Karpas-422 (cell line): Measurements from ENCODE around the gene TGFB2. TPM values are rescaled to one million over a fixed set of nuclear protein-coding genes. Genes with fewer than 3 reads are reported as not detected.

Experiments
- DNase-seq: peaks from one replicate; pipeline ENCODE4 v3.0.0-alpha.2; 2015
- H2AFZ ChIP-seq: fragments of 200-600 bp; sonication (generic); 2 replicates; pipeline ENCODE4 v1.6.1; 2014; ENCODE audit warnings: antibody characterized with exemption, low read length, mixed read lengths
- H3K27ac ChIP-seq: fragments of 200-600 bp; sonication (generic); 2 replicates; pipeline ENCODE4 v1.5.1; 2014; ENCODE audit warnings: mild to moderate bottlenecking, low read length, moderate library complexity
- H3K27me3 ChIP-seq: fragments of 200-600 bp; sonication (generic); 2 replicates; pipeline ENCODE4 v1.6.1; 2014; ENCODE audit warnings: low read length, mixed read lengths
- H3K36me3 ChIP-seq: fragments of 200-600 bp; sonication (generic); 2 replicates; pipeline ENCODE4 v1.6.1; 2014; ENCODE audit warnings: low read length, mixed read lengths; ENCODE audit not compliant: insufficient read depth
- H3K4me1 ChIP-seq: fragments of 200-600 bp; sonication (generic); 2 replicates; pipeline ENCODE4 v1.6.1; 2014; ENCODE audit warnings: mild to moderate bottlenecking, low read length, mixed read lengths
- H3K4me2 ChIP-seq: fragments of 200-600 bp; sonication (generic); 2 replicates; pipeline ENCODE4 v1.6.1; 2014; ENCODE audit warnings: low read length, low read depth, mild to moderate bottlenecking; ENCODE audit not compliant: poor library complexity, severe bottlenecking
- H3K4me3 ChIP-seq: fragments of 200-600 bp; sonication (generic); 2 replicates; pipeline ENCODE4 v1.5.1; 2014; ENCODE audit warnings: mild to moderate bottlenecking, antibody characterized with exemption, low read length, mixed read lengths
- H3K79me2 ChIP-seq: fragments of 200-600 bp; sonication (generic); 2 replicates; pipeline ENCODE4 v1.6.1; 2014; ENCODE audit warnings: mild to moderate bottlenecking, low read length, mixed read lengths
- H3K9ac ChIP-seq: fragments of 200-600 bp; sonication (generic); 2 replicates; pipeline ENCODE4 v1.6.0; 2014; ENCODE audit warnings: low read length
- H3K9me2 ChIP-seq: fragments of 200-600 bp; sonication (generic), shearing (Covaris generic); replicated peaks from 2 replicates; pipeline ENCODE4 v1.6.0; 2014; ENCODE audit warnings: mild to moderate bottlenecking, low read length, moderate library complexity; ENCODE audit not compliant: insufficient read depth
- H3K9me3 ChIP-seq: fragments of 300-700, 200-600 bp; sonication (generic); 2 replicates; pipeline ENCODE4 v1.6.1; 2014; ENCODE audit warnings: low read length, mixed read lengths
- H4K20me1 ChIP-seq: fragments of 200-600 bp; sonication (generic); 2 replicates; pipeline ENCODE4 v1.6.1; 2014; ENCODE audit warnings: mild to moderate bottlenecking, antibody characterized with exemption, low read length, low read depth; ENCODE audit not compliant: insufficient read depth
- total RNA-seq: library from RNA; depleted of rRNA; stranded (reverse); fragments of >200 nt; shearing (Covaris generic); gene quantifications from 2 replicates; pipeline ENCODE4 v1.2.3, GENCODE V29; 2014; ENCODE audit warnings: low replicate concordance

Gene TGFB2
- total RNA-seq, 1 experiment from 2014 or later = not detected

DNA sequence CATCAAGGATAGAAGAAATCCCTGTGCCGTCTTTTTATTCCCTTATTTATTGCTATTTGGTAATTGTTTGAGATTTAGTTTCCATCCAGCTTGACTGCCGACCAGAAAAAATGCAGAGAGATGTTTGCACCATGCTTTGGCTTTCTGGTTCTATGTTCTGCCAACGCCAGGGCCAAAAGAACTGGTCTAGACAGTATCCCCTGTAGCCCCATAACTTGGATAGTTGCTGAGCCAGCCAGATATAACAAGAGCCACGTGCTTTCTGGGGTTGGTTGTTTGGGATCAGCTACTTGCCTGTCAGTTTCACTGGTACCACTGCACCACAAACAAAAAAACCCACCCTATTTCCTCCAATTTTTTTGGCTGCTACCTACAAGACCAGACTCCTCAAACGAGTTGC is 99.0 kb downstream of the TGFB2 start:
- H3K27me3 ChIP-seq = no peaks in the 10 kb centered on the region
- no peak overlapping the region for H2AFZ ChIP-seq
- H3K4me2 ChIP-seq = no peak overlapping the region
- no peak overlapping the region for H3K4me3 ChIP-seq
- H3K9ac ChIP-seq = no peak overlapping the region
- H3K79me2 ChIP-seq = no peaks in the 10 kb centered on the region
- no peaks in the 10 kb centered on the region for H3K36me3 ChIP-seq
- no peaks in the 10 kb centered on the region for H3K4me1 ChIP-seq
- no peak for DNase-seq
- no peak overlapping the region for H3K27ac ChIP-seq
- no peaks in the 10 kb centered on the region for H4K20me1 ChIP-seq
- no peaks in the 10 kb centered on the region for H3K9me2 ChIP-seq
- no peaks in the 10 kb centered on the region for H3K9me3 ChIP-seq

DNA sequence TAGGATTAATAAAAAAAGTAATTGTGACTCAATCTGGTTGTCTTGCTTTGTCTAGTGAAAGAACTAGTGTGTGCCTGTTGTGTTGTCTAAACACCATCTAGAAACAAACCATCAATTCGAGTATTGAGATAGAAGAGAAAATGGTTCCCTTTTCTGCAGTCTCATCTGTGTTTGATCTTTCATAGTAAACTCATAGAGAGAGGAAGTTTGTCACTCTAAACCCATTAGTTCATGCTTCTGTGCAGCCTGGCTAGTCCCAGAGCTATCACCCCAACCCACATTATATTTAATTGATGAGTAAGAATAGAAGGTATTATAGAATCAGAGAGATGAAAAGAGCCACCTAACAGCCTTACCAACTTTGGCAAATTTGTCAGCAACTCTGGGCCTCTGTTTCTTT is 99.5 kb downstream of the TGFB2 start:
- H3K9ac ChIP-seq = no peak overlapping the region
- no peak overlapping the region for H3K27ac ChIP-seq
- H3K4me1 ChIP-seq = no peaks in the 10 kb centered on the region
- H3K4me3 ChIP-seq = no peak overlapping the region
- H3K79me2 ChIP-seq = no peaks in the 10 kb centered on the region
- no peak for DNase-seq
- no peaks in the 10 kb centered on the region for H3K9me3 ChIP-seq
- H3K27me3 ChIP-seq = no peaks in the 10 kb centered on the region
- H3K9me2 ChIP-seq = no peaks in the 10 kb centered on the region
- no peaks in the 10 kb centered on the region for H4K20me1 ChIP-seq
- H3K36me3 ChIP-seq = no peaks in the 10 kb centered on the region
- no peak overlapping the region for H2AFZ ChIP-seq
- H3K4me2 ChIP-seq = no peak overlapping the region

DNA sequence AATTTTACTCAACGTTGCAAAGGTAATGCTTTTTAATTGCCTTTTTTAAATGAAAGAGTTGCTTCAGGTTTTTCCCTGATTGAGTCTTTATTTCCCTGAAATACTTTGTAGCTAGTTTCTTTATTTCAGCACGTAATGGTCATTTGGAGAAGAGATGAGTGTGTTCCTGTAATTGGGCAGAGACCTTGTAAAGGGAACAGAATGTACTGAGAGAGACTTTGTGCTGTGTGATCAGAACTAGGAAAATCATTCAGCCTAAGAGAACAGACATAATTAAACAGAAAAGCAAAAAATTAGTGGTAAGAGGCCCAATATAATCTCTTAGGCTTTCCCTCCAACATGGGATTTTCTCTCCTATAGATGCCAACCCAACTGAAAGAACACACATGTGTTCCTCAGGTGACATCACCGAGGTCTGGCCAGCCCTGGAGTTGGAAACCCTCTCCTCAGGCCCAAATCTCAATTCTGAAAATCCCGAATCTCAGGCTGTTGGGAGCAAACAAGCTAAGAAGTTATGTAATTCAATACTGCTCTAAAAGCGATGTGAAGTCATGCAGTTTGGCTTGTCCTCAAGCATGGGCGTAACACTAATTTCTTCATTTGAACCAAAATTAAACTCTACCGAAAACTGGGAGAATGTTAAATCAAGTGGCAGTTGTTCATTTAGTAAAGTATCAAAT is 102.0 kb downstream of the TGFB2 start:
- no peaks in the 10 kb centered on the region for H3K4me1 ChIP-seq
- no peak for DNase-seq

DNA sequence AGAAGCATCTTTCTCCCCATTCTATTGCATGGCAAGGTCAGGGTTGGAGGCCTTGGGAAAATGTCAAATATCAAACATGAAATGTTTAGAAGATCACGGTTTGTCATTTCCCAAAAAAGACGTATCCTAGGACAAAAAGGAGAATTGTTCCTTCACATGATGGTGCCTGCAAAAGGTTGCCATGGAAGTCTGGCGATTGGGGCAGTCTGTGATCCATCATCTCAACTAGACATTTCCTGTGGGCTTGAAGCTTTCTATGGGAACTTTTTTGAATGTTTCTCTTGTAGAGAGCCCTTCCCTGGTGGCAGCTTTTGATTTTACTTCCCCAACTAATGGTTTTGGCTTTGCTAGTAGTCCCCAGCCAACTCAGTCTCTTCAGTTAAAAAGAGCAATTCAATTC is 106.3 kb downstream of the TGFB2 start:
- Histone ChIP-seq H3K36me3 (no peaks in the 10 kb centered on the region), H3K4me3 (no peak overlapping the region), H2AFZ (no peak overlapping the region), H3K79me2 (no peaks in the 10 kb centered on the region), H3K27ac (no peak overlapping the region), H3K4me1 (no peaks in the 10 kb centered on the region), H4K20me1 (no peaks in the 10 kb centered on the region), H3K4me2 (no peak overlapping the region), H3K9ac (no peak overlapping the region), H3K9me3 (no peaks in the 10 kb centered on the region), H3K9me2 (no peaks in the 10 kb centered on the region), H3K27me3 (no peaks in the 10 kb centered on the region)
- no peak for DNase-seq

More for the DNA sequence above, 102.0 kb downstream of the TGFB2 start:
- Histone ChIP-seq H3K27me3 (no peaks in the 10 kb centered on the region), H3K27ac (no peak overlapping the region), H3K79me2 (no peaks in the 10 kb centered on the region), H2AFZ (no peak overlapping the region), H4K20me1 (no peaks in the 10 kb centered on the region), H3K36me3 (no peaks in the 10 kb centered on the region), H3K9ac (no peak overlapping the region), H3K4me3 (no peak overlapping the region), H3K9me2 (no peaks in the 10 kb centered on the region), H3K4me2 (no peak overlapping the region), H3K9me3 (no peaks in the 10 kb centered on the region)

DNA sequence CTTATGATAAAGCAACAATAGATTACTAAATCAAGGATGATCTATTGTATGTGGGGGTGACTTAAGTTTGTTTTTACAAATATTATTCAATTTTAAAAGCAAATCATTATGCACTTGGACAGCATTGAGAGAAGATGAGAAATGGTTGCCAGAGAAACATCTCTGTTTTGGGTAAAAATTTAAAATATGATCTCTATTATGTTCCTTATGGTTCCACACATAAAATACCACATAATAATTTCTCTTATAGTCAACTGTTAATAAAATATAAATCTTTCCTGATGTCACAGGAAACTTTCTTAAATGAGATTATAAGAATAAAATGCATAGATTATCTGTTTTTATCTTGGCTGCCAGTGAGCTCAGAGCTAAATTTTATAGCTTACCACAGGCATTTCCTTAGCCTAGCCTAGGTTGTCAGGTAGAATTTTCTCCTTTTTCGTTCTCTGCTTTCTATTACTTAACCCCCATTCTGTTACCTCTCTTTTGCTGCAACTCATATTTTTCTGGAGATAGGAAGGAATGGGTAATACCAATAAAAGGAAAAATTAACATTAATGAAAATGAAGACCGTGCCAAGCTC is 109.7 kb downstream of the TGFB2 start:
- no peaks in the 10 kb centered on the region for H3K9me2 ChIP-seq
- H3K36me3 ChIP-seq = no peaks in the 10 kb centered on the region
- H3K4me2 ChIP-seq = no peak overlapping the region
- no peaks in the 10 kb centered on the region for H4K20me1 ChIP-seq
- no peaks in the 10 kb centered on the region for H3K79me2 ChIP-seq
- no peaks in the 10 kb centered on the region for H3K4me1 ChIP-seq
- no peak for DNase-seq
- H3K9ac ChIP-seq = no peak overlapping the region
- H3K27me3 ChIP-seq = no peaks in the 10 kb centered on the region
- H3K27ac ChIP-seq = no peak overlapping the region
- H3K4me3 ChIP-seq = no peak overlapping the region
- no peaks in the 10 kb centered on the region for H3K9me3 ChIP-seq
- H2AFZ ChIP-seq = no peak overlapping the region

DNA sequence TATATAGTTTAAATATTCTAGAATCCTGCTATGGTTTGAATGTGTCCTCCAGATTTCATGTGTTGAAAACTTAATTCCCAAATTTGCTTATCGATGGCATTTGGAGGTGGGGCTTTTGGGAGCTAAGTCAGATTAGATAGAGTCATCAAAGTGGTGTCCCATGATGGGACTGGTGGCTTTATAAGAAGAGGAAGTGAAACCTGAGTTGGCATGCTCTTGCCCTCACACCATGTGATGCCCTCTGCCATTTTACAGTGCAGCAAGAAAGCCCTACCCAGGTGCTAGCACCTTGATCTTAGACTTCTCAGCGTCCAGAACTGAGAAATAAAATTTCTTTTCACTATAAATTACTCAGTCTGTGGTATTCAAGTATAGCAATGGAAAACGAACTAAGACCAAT is 111.3 kb downstream of the TGFB2 start:
- no peaks in the 10 kb centered on the region for H3K4me1 ChIP-seq
- peak; percentile 72 for DNase-seq
- H3K27ac ChIP-seq = no peak overlapping the region

DNA sequence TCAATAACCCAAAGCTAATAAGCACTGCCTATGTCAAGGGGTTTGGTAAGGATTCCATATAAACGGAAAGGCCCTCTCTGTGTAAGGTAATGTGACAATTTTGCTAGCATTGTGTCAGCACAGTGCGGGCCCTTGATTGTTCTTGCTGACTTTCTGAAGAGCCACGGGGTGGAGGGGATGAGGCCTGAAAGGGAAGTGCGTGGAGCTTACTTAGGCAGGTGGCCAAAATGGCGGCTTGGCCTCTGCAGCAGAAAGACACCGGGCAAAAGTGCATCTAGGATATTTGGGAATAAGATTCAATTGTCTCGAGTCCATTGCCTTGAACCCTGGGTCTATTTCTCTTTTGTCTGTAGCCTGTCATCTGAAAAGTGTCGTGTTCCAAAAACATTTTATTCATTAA is 114.3 kb downstream of the TGFB2 start:
- Histone ChIP-seq H3K9ac (no peak overlapping the region), H3K4me2 (no peak overlapping the region)

More for the DNA sequence above, 111.3 kb downstream of the TGFB2 start:
- no peaks in the 10 kb centered on the region for H3K36me3 ChIP-seq
- no peaks in the 10 kb centered on the region for H3K79me2 ChIP-seq
- H3K27me3 ChIP-seq = no peaks in the 10 kb centered on the region
- H3K4me3 ChIP-seq = no peak overlapping the region
- no peaks in the 10 kb centered on the region for H4K20me1 ChIP-seq
- H3K4me2 ChIP-seq = no peak overlapping the region
- H3K9me2 ChIP-seq = no peaks in the 10 kb centered on the region
- no peak overlapping the region for H3K9ac ChIP-seq
- no peak overlapping the region for H2AFZ ChIP-seq
- no peaks in the 10 kb centered on the region for H3K9me3 ChIP-seq

DNA sequence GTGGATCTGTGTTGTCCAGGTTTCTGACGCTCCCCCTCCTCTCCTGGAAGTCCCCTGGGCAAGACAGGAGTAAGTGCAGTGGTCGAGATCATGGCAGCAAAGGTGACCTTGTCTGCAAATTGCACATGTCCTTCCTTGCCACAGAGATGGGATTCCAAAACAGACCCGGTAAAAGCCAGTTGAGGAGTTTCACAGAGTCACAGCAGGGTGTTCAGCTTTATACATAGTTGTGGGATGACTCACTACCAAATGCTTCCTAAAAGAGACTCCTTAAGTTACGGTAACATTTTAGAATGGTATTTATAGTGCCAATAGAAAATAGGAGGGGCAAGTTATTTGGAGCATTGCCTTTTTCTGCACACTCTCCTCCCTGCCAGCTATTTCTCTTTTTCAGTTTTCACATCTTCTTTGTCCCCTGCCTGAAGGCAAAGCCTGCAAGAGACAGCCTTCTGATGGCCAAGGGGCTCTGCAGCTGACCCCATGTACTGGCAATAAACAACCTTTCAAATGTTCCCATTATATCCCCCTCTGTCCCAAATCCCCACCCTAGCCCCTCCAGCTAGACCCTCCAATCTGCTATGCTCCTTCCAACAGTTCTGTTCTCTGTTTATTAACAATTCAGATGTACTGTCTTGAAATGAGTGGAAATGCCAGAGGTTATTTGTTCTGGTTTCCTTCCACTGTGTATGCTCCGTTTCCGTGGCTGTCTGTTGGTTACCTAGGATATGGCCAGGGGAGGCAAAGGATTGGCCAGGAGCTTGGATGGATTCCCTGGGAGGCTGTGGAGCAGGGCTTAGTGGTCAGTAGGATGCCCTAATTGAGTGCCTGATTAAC is 115.0 kb downstream of the TGFB2 start:
- no peak overlapping the region for H3K4me3 ChIP-seq
- no peaks in the 10 kb centered on the region for H3K9me3 ChIP-seq
- H2AFZ ChIP-seq = no peak overlapping the region
- DNase-seq = no peak
- H3K4me2 ChIP-seq = no peak overlapping the region
- no peaks in the 10 kb centered on the region for H3K4me1 ChIP-seq
- H3K36me3 ChIP-seq = no peaks in the 10 kb centered on the region
- no peaks in the 10 kb centered on the region for H3K9me2 ChIP-seq
- no peaks in the 10 kb centered on the region for H4K20me1 ChIP-seq
- no peaks in the 10 kb centered on the region for H3K27me3 ChIP-seq
- no peak overlapping the region for H3K27ac ChIP-seq
- no peak overlapping the region for H3K9ac ChIP-seq
- no peaks in the 10 kb centered on the region for H3K79me2 ChIP-seq

More for the DNA sequence above, 114.3 kb downstream of the TGFB2 start:
- Histone ChIP-seq H3K9me3 (no peaks in the 10 kb centered on the region), H3K27me3 (no peaks in the 10 kb centered on the region), H3K9me2 (no peaks in the 10 kb centered on the region), H4K20me1 (no peaks in the 10 kb centered on the region), H3K79me2 (no peaks in the 10 kb centered on the region), H3K4me3 (no peak overlapping the region), H3K4me1 (no peaks in the 10 kb centered on the region), H3K36me3 (no peaks in the 10 kb centered on the region), H3K27ac (no peak overlapping the region), H2AFZ (no peak overlapping the region)
- DNase-seq = no peak
